Thyroid gland (tissue), 4 donors: Measurements from ENCODE around the gene SHISA4.

Source experiments
- POLR2A ChIP-seq, 2 donors: fragments of 450-650 bp; IDR thresholded peaks; one replicate each; pipeline ENCODE4 v1.6.1; 2017; ENCODE audit warnings: antibody characterized with exemption in 2 of 2, mild to moderate bottlenecking in 2 of 2, moderate library complexity in 1 of 2
- TF ChIP-seq, protein P1 (sequence below), 6 experiments: fragments of 200-600 bp in 3 of 6; fragments of 450-650 bp in 3 of 6; sonication (generic) in 3 of 6; IDR thresholded peaks; one replicate each; pipeline ENCODE4 v1.5.1; 2016 to 2019; ENCODE audit warnings: antibody characterized with exemption in 6 of 6, mild to moderate bottlenecking in 2 of 6, inconsistent platforms in 1 of 6, moderate library complexity in 1 of 6

DNA sequence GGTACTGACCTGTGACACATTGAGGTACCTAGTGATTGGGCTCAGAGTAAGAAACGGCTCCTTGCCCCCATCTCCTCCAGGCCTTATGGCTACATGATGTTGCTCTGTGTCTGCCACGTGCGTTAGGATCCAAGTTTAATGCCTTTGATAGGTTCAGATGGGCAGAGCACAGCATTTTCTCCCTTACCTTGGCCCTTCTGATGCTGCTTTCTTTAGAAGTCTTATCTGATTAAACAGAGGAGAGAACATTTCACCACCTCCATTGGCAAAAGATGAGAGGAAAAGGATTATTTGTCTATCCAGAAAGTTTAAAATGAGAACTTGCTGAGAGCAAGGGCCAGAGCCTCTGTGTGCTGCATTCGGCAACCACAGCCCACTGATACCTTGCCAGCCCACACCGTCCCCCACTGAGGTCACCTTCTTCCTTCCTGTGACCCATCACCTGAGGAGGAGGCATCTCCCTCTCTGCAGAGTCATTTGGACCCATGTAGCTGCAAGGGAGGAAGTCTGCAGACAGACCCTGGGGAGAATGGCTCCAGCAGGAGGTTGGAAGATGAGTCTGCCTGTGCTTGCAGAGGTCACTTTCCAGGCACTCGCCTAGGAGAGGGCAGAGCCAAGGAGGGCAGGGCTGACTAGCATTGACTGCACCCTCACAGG is 16.7 kb downstream of the SHISA4 start:
- TF ChIP-seq POLR2A (IDR thresholded peaks at IDR 0.05), result no peak
- TF ChIP-seq, protein P1, sequence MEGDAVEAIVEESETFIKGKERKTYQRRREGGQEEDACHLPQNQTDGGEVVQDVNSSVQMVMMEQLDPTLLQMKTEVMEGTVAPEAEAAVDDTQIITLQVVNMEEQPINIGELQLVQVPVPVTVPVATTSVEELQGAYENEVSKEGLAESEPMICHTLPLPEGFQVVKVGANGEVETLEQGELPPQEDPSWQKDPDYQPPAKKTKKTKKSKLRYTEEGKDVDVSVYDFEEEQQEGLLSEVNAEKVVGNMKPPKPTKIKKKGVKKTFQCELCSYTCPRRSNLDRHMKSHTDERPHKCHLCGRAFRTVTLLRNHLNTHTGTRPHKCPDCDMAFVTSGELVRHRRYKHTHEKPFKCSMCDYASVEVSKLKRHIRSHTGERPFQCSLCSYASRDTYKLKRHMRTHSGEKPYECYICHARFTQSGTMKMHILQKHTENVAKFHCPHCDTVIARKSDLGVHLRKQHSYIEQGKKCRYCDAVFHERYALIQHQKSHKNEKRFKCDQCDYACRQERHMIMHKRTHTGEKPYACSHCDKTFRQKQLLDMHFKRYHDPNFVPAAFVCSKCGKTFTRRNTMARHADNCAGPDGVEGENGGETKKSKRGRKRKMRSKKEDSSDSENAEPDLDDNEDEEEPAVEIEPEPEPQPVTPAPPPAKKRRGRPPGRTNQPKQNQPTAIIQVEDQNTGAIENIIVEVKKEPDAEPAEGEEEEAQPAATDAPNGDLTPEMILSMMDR (IDR thresholded peaks at IDR 0.05), result no peak
